Mucosa of descending colon (tissue), 3 donors: ENCODE results near the gene RSPH3. TPM values are rescaled to one million over a fixed set of nuclear protein-coding genes. Genes with fewer than 3 reads are reported as not detected.

ENCODE experiments used
- ATAC-seq: fragments of 200-7000 bp; cut with Tn5 transposase; one replicate; pipeline ENCODE4 v1.9.1; 2020; ENCODE audit warnings: mild to moderate bottlenecking, moderate library complexity
- DNase-seq, 3 donors: peaks; one replicate each; pipeline ENCODE4 v3.0.0-alpha.2; 2020
- H3K36me3 ChIP-seq: fragments of 200-600 bp; one replicate; pipeline ENCODE4 v1.8.0; 2021; ENCODE audit warnings: low read depth, mild to moderate bottlenecking
- H3K4me1 ChIP-seq: fragments of 200-600 bp; one replicate; pipeline ENCODE4 v1.8.0; 2021; ENCODE audit warnings: low read depth, mild to moderate bottlenecking
- H3K4me3 ChIP-seq: fragments of 200-600 bp; one replicate; pipeline ENCODE4 v1.8.0; 2021; ENCODE audit warnings: mild to moderate bottlenecking
- H3K9me3 ChIP-seq: fragments of 200-600 bp; one replicate; pipeline ENCODE4 v1.8.0; 2021; ENCODE audit warnings: mild to moderate bottlenecking
- intact Hi-C, 2 donors: fragments of 100-400 bp; cut with DNase I in 1 of 2; cut with micrococcal nuclease in 1 of 2; formaldehyde crosslinking; loops; one replicate each; pipeline versions ENCODE4 v1.11.0 to v1.11.1; 2022; cut with DNase I, micrococcal nuclease
- total RNA-seq, 3 donors: library from RNA; stranded (reverse); fragmentation: NEBNext Ultra II Directional in 2 of 3; extraction: Animal tissue kit (Norgen Biotek cat#: 25700) in 2 of 3; gene quantifications; one replicate each; pipeline versions ENCODE4 v1.2.1 to v1.2.4, GENCODE V29; 2021 to 2023
- TF ChIP-seq, protein P1 (sequence below): fragments of 200-600 bp; IDR thresholded peaks from one replicate; pipeline ENCODE4 v1.8.0; 2022; ENCODE audit warnings: antibody characterized with exemption, mild to moderate bottlenecking
- donor health status: DM: no; HTN: no; CAD: no; lungs with moderate emphysema.
- donor health status: DM: no; HTN: no; CAD: no.
- donor health status: DM: no; HTN: yes; CAD: no.

Gene RSPH3
- total RNA-seq, 3 donors from 2014 or later = 17.3 to 23.1 (median 18.6) TPM

DNA sequence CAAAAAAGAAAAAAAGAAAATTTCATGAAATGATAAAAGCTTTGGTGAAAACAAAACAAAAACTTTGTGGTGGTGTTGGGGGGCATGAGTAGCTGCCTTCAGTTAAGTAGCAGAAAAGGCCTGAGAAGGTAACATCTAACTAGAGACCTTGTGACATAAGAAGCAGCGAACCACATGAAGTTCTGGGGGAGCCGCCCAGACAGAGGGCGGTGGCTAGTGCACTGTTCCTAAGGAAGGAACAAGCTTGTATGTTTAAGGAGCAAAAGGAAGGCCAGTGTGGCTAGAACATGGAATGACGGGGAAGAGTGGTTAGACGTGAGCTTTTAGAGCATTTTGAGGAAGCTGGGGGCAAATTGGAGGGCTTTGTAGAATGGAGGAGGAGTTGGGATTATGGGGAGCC lies 7.5 kb upstream of the RSPH3 start:
- DNase-seq = no peak
- Histone ChIP-seq H3K36me3 (no peaks in the 10 kb centered on the region), H3K4me1 (no peaks in the 10 kb centered on the region), H3K4me3 (no peak overlapping the region), H3K9me3 (no peaks in the 10 kb centered on the region)
- no peak for ATAC-seq
- TF ChIP-seq, protein P1, sequence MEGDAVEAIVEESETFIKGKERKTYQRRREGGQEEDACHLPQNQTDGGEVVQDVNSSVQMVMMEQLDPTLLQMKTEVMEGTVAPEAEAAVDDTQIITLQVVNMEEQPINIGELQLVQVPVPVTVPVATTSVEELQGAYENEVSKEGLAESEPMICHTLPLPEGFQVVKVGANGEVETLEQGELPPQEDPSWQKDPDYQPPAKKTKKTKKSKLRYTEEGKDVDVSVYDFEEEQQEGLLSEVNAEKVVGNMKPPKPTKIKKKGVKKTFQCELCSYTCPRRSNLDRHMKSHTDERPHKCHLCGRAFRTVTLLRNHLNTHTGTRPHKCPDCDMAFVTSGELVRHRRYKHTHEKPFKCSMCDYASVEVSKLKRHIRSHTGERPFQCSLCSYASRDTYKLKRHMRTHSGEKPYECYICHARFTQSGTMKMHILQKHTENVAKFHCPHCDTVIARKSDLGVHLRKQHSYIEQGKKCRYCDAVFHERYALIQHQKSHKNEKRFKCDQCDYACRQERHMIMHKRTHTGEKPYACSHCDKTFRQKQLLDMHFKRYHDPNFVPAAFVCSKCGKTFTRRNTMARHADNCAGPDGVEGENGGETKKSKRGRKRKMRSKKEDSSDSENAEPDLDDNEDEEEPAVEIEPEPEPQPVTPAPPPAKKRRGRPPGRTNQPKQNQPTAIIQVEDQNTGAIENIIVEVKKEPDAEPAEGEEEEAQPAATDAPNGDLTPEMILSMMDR = no peak
- intact Hi-C loops = no loop called here

- no peak overlapping the region for H3K4me3 ChIP-seq
- intact Hi-C loops = no loop called here
- H3K4me1 ChIP-seq = peaks cover 4% of the 10 kb centered on the region
- ATAC-seq (no peak), DNase-seq (no peak)
- TF ChIP-seq, protein P1 = no peak
- no peaks in the 10 kb centered on the region for H3K36me3 ChIP-seq
- no peaks in the 10 kb centered on the region for H3K9me3 ChIP-seq
These were observed 5.4 kb upstream of the RSPH3 start for GRCh38 chr6:159005436-159005835.

DNA sequence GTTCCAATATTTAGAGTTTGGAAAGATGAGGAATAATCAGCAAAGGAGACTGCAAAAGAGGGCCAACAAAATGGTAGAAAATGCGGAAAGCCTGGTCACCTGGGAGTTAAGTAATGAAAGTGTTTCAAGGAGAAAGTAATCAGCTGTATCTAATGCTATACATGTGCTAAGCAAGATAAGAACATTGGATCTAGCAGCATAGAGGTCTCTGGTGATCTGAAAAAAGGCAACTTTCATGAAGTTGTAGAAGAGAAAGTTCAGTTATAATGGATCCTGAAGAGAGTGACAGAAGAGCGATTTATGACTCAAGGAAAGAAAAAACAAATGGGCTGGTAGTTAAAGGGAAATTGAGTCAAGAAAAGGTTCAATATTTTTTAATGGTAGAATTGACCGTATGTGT lies 4.6 kb upstream of the RSPH3 start:
- TF ChIP-seq, protein P1 = no peak
- Histone ChIP-seq H3K4me3 (no peak overlapping the region), H3K4me1 (peaks cover 6% of the 10 kb centered on the region), H3K36me3 (no peaks in the 10 kb centered on the region), H3K9me3 (no peaks in the 10 kb centered on the region)
- intact Hi-C loops = no loop called here
- no peak for DNase-seq
- ATAC-seq = no peak

- H3K9me3 ChIP-seq = no peaks in the 10 kb centered on the region
- intact Hi-C loops = no loop called here
- no peak overlapping the region for H3K4me3 ChIP-seq
- TF ChIP-seq, protein P1 = no peak
- no peaks in the 10 kb centered on the region for H3K36me3 ChIP-seq
- DNase-seq (no peak), ATAC-seq (no peak)
- H3K4me1 ChIP-seq = peaks cover 6% of the 10 kb centered on the region
These were observed 2.6 kb upstream of the RSPH3 start for GRCh38 chr6:159002432-159003155.

GRCh38 chr6:158999154-158999665 lies 792 bp downstream of the RSPH3 start:
- Histone ChIP-seq H3K36me3 (no peaks in the 10 kb centered on the region), H3K9me3 (no peaks in the 10 kb centered on the region), H3K4me1 (peaks cover 6% of the 10 kb centered on the region), H3K4me3 (peak overlapping the region; percentile 57)
- intact Hi-C loops = no loop called here
- no peak for DNase-seq
- peak; percentile 43 for ATAC-seq
- TF ChIP-seq, protein P1 = no peak
